Heart right ventricle (tissue), 16 donors: ENCODE data around the gene USP2. TPM values are rescaled to one million over a fixed set of nuclear protein-coding genes. Genes with fewer than 3 reads are reported as not detected.

Source experiments
- ATAC-seq, 8 donors: fragments of 200-7000 bp; cut with Tn5 transposase; one replicate each; pipeline ENCODE4 v1.9.1; 2020; ENCODE audit warnings: mild to moderate bottlenecking in 8 of 8, moderate library complexity in 8 of 8, moderate number of reproducible peaks in 1 of 8
- DNase-seq, 2 donors: peaks; one replicate each; pipeline ENCODE4 v3.0.0-alpha.2; 2020
- H3K27ac ChIP-seq, 10 donors: fragments of 200-600 bp; sonication (generic) in 2 of 10; one replicate each; pipeline versions ENCODE4 v1.5.0 to v1.8.0; 2020 to 2022; ENCODE audit warnings: mild to moderate bottlenecking in 3 of 10
- H3K27me3 ChIP-seq, 7 donors: fragments of 200-600 bp; one replicate each; pipeline ENCODE4 v1.8.0; 2021 to 2022; ENCODE audit warnings: mild to moderate bottlenecking in 2 of 7
- H3K36me3 ChIP-seq, 9 donors: fragments of 200-600 bp; sonication (generic) in 1 of 9; one replicate each; pipeline versions ENCODE4 v1.5.0 to v1.8.0; 2020 to 2022; ENCODE audit warnings: mild to moderate bottlenecking in 2 of 9
- H3K4me1 ChIP-seq, 9 donors: fragments of 200-600 bp; sonication (generic) in 1 of 9; one replicate each; pipeline versions ENCODE4 v1.5.0 to v1.8.0; 2020 to 2022; ENCODE audit warnings: mild to moderate bottlenecking in 4 of 9
- H3K4me3 ChIP-seq, 10 donors: fragments of 200-600 bp; sonication (generic) in 2 of 10; one replicate each; pipeline versions ENCODE4 v1.5.0 to v1.8.0; 2020 to 2022; ENCODE audit warnings: mild to moderate bottlenecking in 7 of 10, moderate library complexity in 2 of 10
- H3K9me3 ChIP-seq, 11 donors: fragments of 200-600 bp in 10 of 11; sonication (generic) in 2 of 11; one replicate each; pipeline versions ENCODE4 v1.5.0 to v1.8.0; 2013 to 2022; ENCODE audit warnings: mild to moderate bottlenecking in 2 of 11, control low read depth in 1 of 11, moderate library complexity in 1 of 11
- WGBS, 2 donors: extraction: QIAGEN DNeasy Blood & Tissue Kit; methylation state at CpG; one replicate each; pipeline ENCODE4 v1.1.7; 2013; ENCODE audit warnings: inconsistent platforms in 1 of 2; 5-methylcytosine and 5-hydroxymethylcytosine counted together
- intact Hi-C, 10 donors: fragments of 100-400 bp; cut with DNase I; formaldehyde crosslinking; loops; one replicate each; pipeline versions ENCODE4 v1.11.1 to v1.14.2; 2022
- polyA plus RNA-seq, 2 donors: library from polyadenylated mRNA; stranded (reverse); fragments of 200-250 nt; gene quantifications; one replicate each; pipeline ENCODE4 v1.2.3, GENCODE V29; 2013
- total RNA-seq, 10 donors: library from RNA; stranded (reverse); fragmentation: NEBNext Ultra II Directional in 3 of 10; extraction: Animal tissue kit (Norgen Biotek cat#: 25700) in 3 of 10; gene quantifications; one replicate each; pipeline versions ENCODE4 v1.2.1 to v1.2.4, GENCODE V29; 2021 to 2023
- TF ChIP-seq, protein P1 (sequence below), 9 donors: fragments of 200-600 bp; sonication (generic) in 2 of 9; IDR thresholded peaks; one replicate each; pipeline versions ENCODE4 v1.5.0 to v1.8.0; 2021 to 2022; ENCODE audit warnings: antibody characterized with exemption in 9 of 9, mild to moderate bottlenecking in 5 of 9, moderate library complexity in 1 of 9
- donor health status: Arrhythmogenic right ventricular cardiomyopathy.
- donor health status: ischemic (EF 13 %, LVEDD 7.1; RV severe dilation, severe dysfunction).
- donor health status: healthy with polysubstance abuse.
- donor health status: DM: no; HTN: yes; CAD: no.
- donor health status: DM: no; HTN: no; CAD: no.
- donor health status: ischemic (EF 25% LVEDD 6.9; RV normal size, moderate dysfunction).
- donor health status: ischemic (EF 25% LVEDD 5.7; RV mildly dilated, moderate dysfunction).
- donor health status: healthy.
- donor health status: DM: yes; HTN: yes; CAD: no.
- donor health status: Ischemic cardiomyopathy.
- donor health status: ischemic (EF 35%, LVEDD 5.7; RV mildly dilated, moderate dysfunction).
- donor health status: nonischemic (EF 11% LVEDD 7.7; RV severe dilation, severe dysfunction).
- donor health status: DM: yes; HTN: yes; CAD: no.
- donor health status: PGD.
- donor health status: ischemic (EF 29% LVEDD 5.4; RV normal size, mild dysfunction).
- donor health status: nonischemic (EF 23%, LVEDD 6.1; RV moderate dilation, normal function).

The USP2 gene
- total and polyA plus RNA-seq, 12 donors: 42.0 to 183 (median 130) TPM

DNA sequence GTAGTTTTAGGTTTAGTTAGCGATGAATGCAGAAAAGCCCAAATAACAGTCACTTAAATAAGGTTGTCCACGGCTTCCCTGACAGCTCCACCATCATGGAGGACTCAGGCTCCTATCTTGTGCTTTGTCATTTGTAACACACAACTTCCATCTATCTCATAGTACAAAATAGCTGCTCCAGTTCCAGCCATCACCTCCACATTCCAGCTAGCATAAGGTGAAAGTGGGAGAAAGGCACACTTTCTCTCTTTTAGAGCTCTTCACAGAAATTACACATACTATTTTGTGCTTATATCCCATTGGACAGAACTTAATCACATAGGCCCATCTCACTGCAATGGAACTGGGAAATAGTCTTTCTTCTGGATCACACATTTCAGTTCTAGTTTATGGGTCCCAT is 32.8 kb upstream of the USP2 start:
- Histone ChIP-seq H3K4me3 (no peak overlapping the region), H3K36me3 (no peaks in the 10 kb centered on the region), H3K27me3 (peaks cover 0 to 13% (median 4%) of the 10 kb centered on the region in 7 donors), H3K27ac (no peak overlapping the region), H3K9me3 (no peaks in the 10 kb centered on the region), H3K4me1 (no peaks in the 10 kb centered on the region)
- WGBS, 2 donors: 88 to 98% methylated on average over 2 of the region's 2 CpGs
- intact Hi-C loops: no loop called here
- TF ChIP-seq, protein P1, sequence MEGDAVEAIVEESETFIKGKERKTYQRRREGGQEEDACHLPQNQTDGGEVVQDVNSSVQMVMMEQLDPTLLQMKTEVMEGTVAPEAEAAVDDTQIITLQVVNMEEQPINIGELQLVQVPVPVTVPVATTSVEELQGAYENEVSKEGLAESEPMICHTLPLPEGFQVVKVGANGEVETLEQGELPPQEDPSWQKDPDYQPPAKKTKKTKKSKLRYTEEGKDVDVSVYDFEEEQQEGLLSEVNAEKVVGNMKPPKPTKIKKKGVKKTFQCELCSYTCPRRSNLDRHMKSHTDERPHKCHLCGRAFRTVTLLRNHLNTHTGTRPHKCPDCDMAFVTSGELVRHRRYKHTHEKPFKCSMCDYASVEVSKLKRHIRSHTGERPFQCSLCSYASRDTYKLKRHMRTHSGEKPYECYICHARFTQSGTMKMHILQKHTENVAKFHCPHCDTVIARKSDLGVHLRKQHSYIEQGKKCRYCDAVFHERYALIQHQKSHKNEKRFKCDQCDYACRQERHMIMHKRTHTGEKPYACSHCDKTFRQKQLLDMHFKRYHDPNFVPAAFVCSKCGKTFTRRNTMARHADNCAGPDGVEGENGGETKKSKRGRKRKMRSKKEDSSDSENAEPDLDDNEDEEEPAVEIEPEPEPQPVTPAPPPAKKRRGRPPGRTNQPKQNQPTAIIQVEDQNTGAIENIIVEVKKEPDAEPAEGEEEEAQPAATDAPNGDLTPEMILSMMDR (IDR thresholded peaks at IDR 0.05): no peak
- ATAC-seq (no peak), DNase-seq (no peak)

- intact Hi-C loops: no loop called here
Observed at GRCh38 chr11:119412072-119412471, 30.6 kb upstream of the USP2 start.

GRCh38 chr11:119410501-119410900 is 29.0 kb upstream of the USP2 start:
- 84 to 90% methylated on average over 1 of the region's 1 CpG for WGBS, 2 donors
- no peaks in the 10 kb centered on the region for H3K4me1 ChIP-seq
- no peak overlapping the region for H3K27ac ChIP-seq
- ATAC-seq: no peak
- no peak overlapping the region for H3K4me3 ChIP-seq
- DNase-seq: no peak
- no peaks in the 10 kb centered on the region for H3K9me3 ChIP-seq
- TF ChIP-seq, protein P1 (IDR thresholded peaks at IDR 0.05): no peak
- H3K27me3 ChIP-seq: no peaks in the 10 kb centered on the region
- no peaks in the 10 kb centered on the region for H3K36me3 ChIP-seq
- intact Hi-C loops: no loop called here

More at GRCh38 chr11:119412072-119412471, 30.6 kb upstream of the USP2 start:
- 88 to 95% methylated on average over 2 of the region's 2 CpGs for WGBS, 2 donors
- H3K27ac ChIP-seq: no peak overlapping the region
- ATAC-seq (no peak), DNase-seq (no peak)
- no peak overlapping the region for H3K4me3 ChIP-seq
- TF ChIP-seq, protein P1 (IDR thresholded peaks at IDR 0.05): no peak
- no peaks in the 10 kb centered on the region for H3K4me1 ChIP-seq
- no peaks in the 10 kb centered on the region for H3K36me3 ChIP-seq
- peaks cover 0 to under 1% (median 0%) of the 10 kb centered on the region in 7 donors for H3K27me3 ChIP-seq
- no peaks in the 10 kb centered on the region for H3K9me3 ChIP-seq

DNA sequence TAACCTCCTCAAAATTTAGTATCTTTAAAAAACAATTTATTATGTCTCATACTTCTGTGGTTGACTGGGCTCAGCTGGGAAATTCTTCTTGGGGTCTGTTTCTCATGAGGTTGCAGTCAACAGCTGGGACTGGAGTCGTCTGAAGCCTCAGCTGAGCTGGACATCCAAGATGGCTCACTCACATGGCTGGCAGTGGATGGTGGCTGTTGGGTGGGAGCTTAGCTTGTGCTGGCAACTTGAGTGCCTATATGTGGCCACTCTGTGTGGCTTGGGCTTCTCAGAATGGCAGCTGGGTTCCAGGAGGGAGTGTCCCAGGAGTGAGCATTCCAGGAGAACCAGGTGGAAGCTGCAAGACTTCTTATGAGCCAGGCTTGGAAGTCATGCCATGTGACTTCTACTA is 28.2 kb upstream of the USP2 start:
- H3K27me3 ChIP-seq: no peaks in the 10 kb centered on the region
- no peak overlapping the region for H3K27ac ChIP-seq
- no peak for ATAC-seq
- no peaks in the 10 kb centered on the region for H3K9me3 ChIP-seq
- WGBS, 2 donors: 78 to 100% methylated on average over 1 of the region's 1 CpG
- TF ChIP-seq, protein P1 (IDR thresholded peaks at IDR 0.05): no peak
- intact Hi-C loops: no loop called here
- H3K36me3 ChIP-seq: no peaks in the 10 kb centered on the region
- H3K4me3 ChIP-seq: no peak overlapping the region
- H3K4me1 ChIP-seq: no peaks in the 10 kb centered on the region
- DNase-seq: no peak
